GOT3 (cell line): Measurements from ENCODE around the gene PIH1D1.

Experiments
- DNase-seq: peaks from one replicate; lab custom pipeline; 2025; ENCODE audit warnings: mixed read lengths; lab: John Stamatoyannopoulos, UW

Gene PIH1D1

GRCh38 chr19:49451430-49452181 lies at the start of gene PIH1D1:
TSS of gene PIH1D1 (minus strand) at chr19:49451814. CDS start at chr19:49451574, 240 bp downstream.
- DNase-seq, result peak; percentile 87

GRCh38 chr19:49499030-49499670 lies 47.5 kb upstream of the PIH1D1 start:
- no peak for DNase-seq

GRCh38 chr19:49498475-49498874 lies 46.9 kb upstream of the PIH1D1 start:
- DNase-seq, result no peak

- DNase-seq, result no peak
These were observed 46.1 kb upstream of the PIH1D1 start for GRCh38 chr19:49497789-49498103.

GRCh38 chr19:49497047-49497788 lies 45.6 kb upstream of the PIH1D1 start:
- DNase-seq, result no peak

- no peak for DNase-seq
These were observed 45.0 kb upstream of the PIH1D1 start for GRCh38 chr19:49496574-49497008.

GRCh38 chr19:49492573-49493405 lies 41.2 kb upstream of the PIH1D1 start:
- DNase-seq, result no peak

- no peak for DNase-seq
These were observed 40.4 kb upstream of the PIH1D1 start for GRCh38 chr19:49491804-49492572.

GRCh38 chr19:49491030-49491803 lies 39.6 kb upstream of the PIH1D1 start:
- no peak for DNase-seq

GRCh38 chr19:49490287-49491029 lies 38.8 kb upstream of the PIH1D1 start:
- DNase-seq, result no peak

GRCh38 chr19:49489601-49490167 lies 38.1 kb upstream of the PIH1D1 start:
- no peak for DNase-seq

- DNase-seq, result no peak
These were observed 37.4 kb upstream of the PIH1D1 start for GRCh38 chr19:49488863-49489537.

GRCh38 chr19:49488046-49488862 lies 36.6 kb upstream of the PIH1D1 start:
- DNase-seq, result no peak

GRCh38 chr19:49487277-49488045 lies 35.8 kb upstream of the PIH1D1 start, which contains the start of gene RPL13A:
TSS of gene RPL13A (plus strand) at chr19:49487608. CDS start at chr19:49487630, 22 bp downstream.
- DNase-seq, result peak; percentile 98

- DNase-seq, result no peak
These were observed 35.2 kb upstream of the PIH1D1 start for GRCh38 chr19:49486710-49487276.

- DNase-seq, result no peak
These were observed 34.6 kb upstream of the PIH1D1 start for GRCh38 chr19:49486232-49486631.
